HUES48 (cell line): Measurements from ENCODE around the gene SMAD4.

ENCODE experiments used
- H3K27ac ChIP-seq: one replicate; pipeline ENCODE4 v1.7.0; 2013; ENCODE audit warnings: low read depth, low read length, inconsistent platforms
- H3K27me3 ChIP-seq: 2 replicates; pipeline ENCODE4 v1.6.1; 2013; ENCODE audit warnings: mild to moderate bottlenecking, low read length; ENCODE audit not compliant: control insufficient read depth, insufficient read depth
- H3K36me3 ChIP-seq: 2 replicates; pipeline ENCODE4 v1.6.1; 2013; ENCODE audit warnings: low read length; ENCODE audit not compliant: control insufficient read depth, insufficient read depth
- H3K4me1 ChIP-seq: 2 replicates; pipeline ENCODE4 v1.6.1; 2013; ENCODE audit warnings: mild to moderate bottlenecking, low read length; ENCODE audit not compliant: control insufficient read depth, insufficient read depth
- H3K4me3 ChIP-seq: 2 replicates; pipeline ENCODE4 v1.5.1; 2013; ENCODE audit warnings: mild to moderate bottlenecking, low read depth, low read length
- H3K9ac ChIP-seq: 2 replicates; pipeline ENCODE4 v1.6.1; 2013; ENCODE audit warnings: mild to moderate bottlenecking, low read depth, low read length, moderate library complexity
- H3K9me3 ChIP-seq: 2 replicates; pipeline ENCODE4 v1.6.1; 2013; ENCODE audit warnings: low read length; ENCODE audit not compliant: control insufficient read depth, insufficient read depth

The SMAD4 gene

GRCh38 chr18:51127664-51128063, 97.7 kb downstream of the SMAD4 start:
- no peaks in the 10 kb centered on the region for H3K27me3 ChIP-seq
- H3K27ac ChIP-seq = no peak overlapping the region
- H3K4me1 ChIP-seq = no peaks in the 10 kb centered on the region; the same call in 1 of the 2 replicates
- no peaks in the 10 kb centered on the region for H3K9me3 ChIP-seq
- H3K4me3 ChIP-seq = no peak overlapping the region
- no peak overlapping the region for H3K9ac ChIP-seq
- H3K36me3 ChIP-seq = no peaks in the 10 kb centered on the region

- Histone ChIP-seq H3K9me3 (no peaks in the 10 kb centered on the region), H3K27ac (no peak overlapping the region), H3K27me3 (no peaks in the 10 kb centered on the region), H3K4me1 (no peaks in the 10 kb centered on the region; the same call in 1 of the 2 replicates), H3K36me3 (no peaks in the 10 kb centered on the region), H3K9ac (no peak overlapping the region), H3K4me3 (no peak overlapping the region)
Measured at GRCh38 chr18:51128533-51128932, 98.5 kb downstream of the SMAD4 start.

- Histone ChIP-seq H3K9me3 (no peaks in the 10 kb centered on the region), H3K27me3 (no peaks in the 10 kb centered on the region), H3K27ac (no peak overlapping the region), H3K36me3 (no peaks in the 10 kb centered on the region), H3K9ac (no peak overlapping the region), H3K4me1 (peaks cover 10% of the 10 kb centered on the region; the same call in 1 of the 2 replicates), H3K4me3 (no peak overlapping the region)
Measured at GRCh38 chr18:51132256-51132935, 102.4 kb downstream of the SMAD4 start.

- Histone ChIP-seq H3K4me3 (no peak overlapping the region), H3K36me3 (no peaks in the 10 kb centered on the region), H3K9me3 (no peaks in the 10 kb centered on the region), H3K27ac (no peak overlapping the region), H3K4me1 (peaks cover 10% of the 10 kb centered on the region; the same call in 1 of the 2 replicates), H3K9ac (no peak overlapping the region), H3K27me3 (no peaks in the 10 kb centered on the region)
Measured at GRCh38 chr18:51133580-51134160, 103.7 kb downstream of the SMAD4 start.
